B cell (primary cell): ENCODE data around the gene NT5C1B. TPM values are rescaled to one million over a fixed set of nuclear protein-coding genes. Genes with fewer than 3 reads are reported as not detected.

Experiments used
- ATAC-seq: fragments of 200-7000 bp; cut with Tn5 transposase; one replicate; pipeline ENCODE4 v1.10.0; 2021; ENCODE audit warnings: low read depth, mild to moderate bottlenecking, moderate number of reproducible peaks, moderate library complexity
- CTCF ChIA-PET: fragments of 350-600 bp; sonication (Branson Sonifier 250); formaldehyde crosslinking; loops from one replicate; lab custom pipeline; 2021; ENCODE audit warnings: antibody characterized with exemption, inconsistent platforms; lab: Charles Lee
- POLR2A ChIA-PET: fragments of 350-600 bp; sonication (Branson Sonifier 250); formaldehyde crosslinking; loops from one replicate; lab custom pipeline; 2021; ENCODE audit warnings: antibody characterized with exemption; lab: Charles Lee
- DNase-seq: peaks from one replicate; pipeline ENCODE4 v3.0.0; 2013
- H2AFZ ChIP-seq: 2 replicates; pipeline ENCODE4 v1.6.1; 2012; ENCODE audit warnings: mild to moderate bottlenecking, low read depth, low read length; ENCODE audit not compliant: insufficient read depth, poor library complexity, severe bottlenecking
- H3K27ac ChIP-seq, 2 donors: 1 replicate in 1 of 2; 2 replicates in 1 of 2; pipeline ENCODE4 v1.5.1; 2012 to 2013; ENCODE audit warnings: low read length in 2 of 2, mild to moderate bottlenecking in 2 of 2, moderate library complexity in 1 of 2
- H3K27me3 ChIP-seq, 4 experiments: fragments of 200-600 bp in 1 of 4; sonication (generic) in 1 of 4; replicated peaks in 1 of 4; 1 replicate in 2 of 4; 2 replicates in 2 of 4; pipeline versions ENCODE4 v1.6.1 to v1.7.0; 2013 to 2016; ENCODE audit warnings: low read length in 3 of 4, mild to moderate bottlenecking in 2 of 4, mixed read lengths in 1 of 4, moderate library complexity in 1 of 4; ENCODE audit not compliant: insufficient read depth in 4 of 4, control insufficient read depth in 3 of 4; ENCODE audit errors: control extremely low read depth in 1 of 4
- H3K36me3 ChIP-seq, 2 experiments: replicated peaks in 1 of 2; 1 replicate in 1 of 2; 2 replicates in 1 of 2; pipeline versions ENCODE4 v1.6.1 to v1.7.1; 2013; ENCODE audit warnings: low read length in 1 of 2; ENCODE audit not compliant: insufficient read depth in 2 of 2, control insufficient read depth in 1 of 2; ENCODE audit errors: control extremely low read depth in 1 of 2, extremely low read depth in 1 of 2
- H3K4me1 ChIP-seq, 2 donors: fragments of 200-600 bp in 1 of 2; sonication (generic) in 1 of 2; 1 replicate in 1 of 2; 2 replicates in 1 of 2; pipeline versions ENCODE4 v1.5.1 to v1.6.1; 2013 to 2017; ENCODE audit warnings: low read length in 2 of 2; ENCODE audit not compliant: control insufficient read depth in 2 of 2, insufficient read depth in 2 of 2
- H3K4me2 ChIP-seq: replicated peaks from 2 replicates; pipeline ENCODE3; 2012; ENCODE audit warnings: mild to moderate bottlenecking, low read depth, low read length; ENCODE audit not compliant: poor library complexity, severe bottlenecking
- H3K4me3 ChIP-seq, 5 experiments: fragments of 200-600 bp in 1 of 5; sonication (generic) in 1 of 5; 1 replicate in 3 of 5; 2 replicates in 2 of 5; pipeline versions ENCODE4 v1.5.1 to v1.7.0; 2011 to 2016; ENCODE audit warnings: low read length in 4 of 5, mild to moderate bottlenecking in 4 of 5, low read depth in 2 of 5, control low read depth in 1 of 5, moderate library complexity in 1 of 5; ENCODE audit not compliant: insufficient read depth in 1 of 5; ENCODE audit errors: control extremely low read depth in 1 of 5, extremely low read depth in 1 of 5
- H3K79me2 ChIP-seq: fragments of 200-600 bp; sonication (generic); one replicate; pipeline ENCODE4 v1.6.0; 2016; ENCODE audit warnings: low read length; ENCODE audit not compliant: control insufficient read depth, insufficient read depth
- H3K9ac ChIP-seq: fragments of 200-600 bp; sonication (generic); 2 replicates; pipeline ENCODE4 v1.6.1; 2017; ENCODE audit warnings: mild to moderate bottlenecking, low read length, moderate library complexity
- H3K9me3 ChIP-seq, 3 donors: one replicate each; pipeline versions ENCODE4 v1.6.1 to v1.7.1; 2013; ENCODE audit warnings: low read length in 2 of 3; ENCODE audit not compliant: control insufficient read depth in 2 of 3, insufficient read depth in 1 of 3; ENCODE audit errors: control extremely low read depth in 1 of 3
- H4K20me1 ChIP-seq: 2 replicates; pipeline ENCODE4 v1.6.0; 2012; ENCODE audit warnings: mild to moderate bottlenecking, low read length; ENCODE audit not compliant: insufficient read depth, control insufficient read depth, poor library complexity, severe bottlenecking
- H3K27ac Mint-ChIP-seq: one replicate; pipeline ENCODE4 v1.8.0; 2021; ENCODE audit warnings: mixed read lengths
- H3K27me3 Mint-ChIP-seq: one replicate; pipeline ENCODE4 v1.8.0; 2021; ENCODE audit warnings: mixed read lengths
- H3K4me1 Mint-ChIP-seq: one replicate; pipeline ENCODE4 v1.8.0; 2021; ENCODE audit warnings: mixed read lengths
- H3K4me3 Mint-ChIP-seq: one replicate; pipeline ENCODE4 v1.8.0; 2021; ENCODE audit warnings: mixed read lengths
- H3K9me3 Mint-ChIP-seq: one replicate; pipeline ENCODE4 v1.8.0; 2022; ENCODE audit warnings: mixed read lengths; ENCODE audit not compliant: insufficient read depth
- CTCF ChIP-seq: fragments of 200-600 bp; IDR thresholded peaks from one replicate; pipeline ENCODE4 v1.8.0; 2022; ENCODE audit warnings: antibody characterized with exemption, mild to moderate bottlenecking
- EZH2 ChIP-seq: IDR thresholded peaks from 2 replicates; pipeline ENCODE4 v1.6.1; 2012; ENCODE audit warnings: borderline replicate concordance, low read depth, mild to moderate bottlenecking, moderate library complexity, low read length; ENCODE audit not compliant: insufficient read depth, poor library complexity, severe bottlenecking
- WGBS: methylation state at CpG from one replicate; pipeline ENCODE4 v1.1.5; 2013; ENCODE audit warnings: missing lambda C conversion rate; ENCODE audit not compliant: insufficient coverage; 5-methylcytosine and 5-hydroxymethylcytosine counted together
- intact Hi-C: fragments of 100-400 bp; cut with micrococcal nuclease; formaldehyde crosslinking; loops from one replicate; pipeline ENCODE4 v1.10.0; 2022
- polyA plus RNA-seq: library from polyadenylated mRNA; depleted of rRNA; stranded (reverse); fragments of >200 nt; gene quantifications from 2 replicates; pipeline ENCODE4 v1.2.3, GENCODE V29; 2012
- total RNA-seq, 2 donors: library from RNA; stranded (reverse); fragments of 120-200 nt in 1 of 2; gene quantifications; 1 replicate in 1 of 2; 2 replicates in 1 of 2; pipeline versions ENCODE4 v1.2.3 to v1.2.4, GENCODE V29; 2013 to 2022

The NT5C1B gene
- total and polyA plus RNA-seq, 2 donors (not counting 1 experiment from before 2014, with no cell fraction given), result not detected

GRCh38 chr2:18557121-18557520 lies 32.2 kb downstream of the NT5C1B start:
- WGBS, result no CpG with 5 or more reads among the region's 2 CpGs
- H3K4me1 Mint-ChIP-seq, result peaks cover 45% of the 10 kb centered on the region
- peaks cover 0 to 15% of the 10 kb centered on the region in 2 experiments for H3K36me3 ChIP-seq

More at GRCh38 chr2:18557121-18557520, 32.2 kb downstream of the NT5C1B start:
- intact Hi-C loops, result no loop called here
- POLR2A ChIA-PET, result no interaction called here
- H4K20me1 ChIP-seq, result peaks cover 20% of the 10 kb centered on the region
- H2AFZ ChIP-seq, result no peak overlapping the region
- H3K4me1 ChIP-seq, result peaks cover 12 to 13% of the 10 kb centered on the region in 2 donors
- no peak overlapping the region for H3K9ac ChIP-seq
- no peaks in the 10 kb centered on the region for H3K9me3 ChIP-seq
- no peak overlapping the region for H3K4me3 ChIP-seq
- peaks cover 20% of the 10 kb centered on the region for H3K79me2 ChIP-seq
- Mint-ChIP-seq H3K27ac (no peak overlapping the region), H3K4me3 (no peak overlapping the region), H3K27me3 (no peaks in the 10 kb centered on the region), H3K9me3 (no peaks in the 10 kb centered on the region)
- CTCF ChIA-PET, result no interaction called here
- ATAC-seq (no peak), DNase-seq (no peak)
- no peak overlapping the region for H3K27ac ChIP-seq
- H3K4me2 ChIP-seq, result no peak overlapping the region
- H3K27me3 ChIP-seq, result no peaks in the 10 kb centered on the region
- TF ChIP-seq CTCF (no peak), EZH2 (no peak)
